Endothelial cell (in vitro differentiated cells): ENCODE data around the gene YPEL3. TPM values are rescaled to one million over a fixed set of nuclear protein-coding genes. Genes with fewer than 3 reads are reported as not detected.

ENCODE experiments used
- DNase-seq: peaks from one replicate; pipeline ENCODE4 v3.0.0; 2021; ENCODE audit warnings: low spot score
- H3K27ac Mint-ChIP-seq: one replicate; pipeline ENCODE4 v1.8.0; 2021; ENCODE audit warnings: mixed read lengths, inconsistent platforms; ENCODE audit not compliant: unreplicated experiment
- H3K27me3 Mint-ChIP-seq: one replicate; pipeline ENCODE4 v1.8.0; 2021; ENCODE audit warnings: mild to moderate bottlenecking, moderate library complexity, mixed read lengths, inconsistent platforms; ENCODE audit not compliant: unreplicated experiment
- H3K36me3 Mint-ChIP-seq: one replicate; pipeline ENCODE4 v1.8.0; 2021; ENCODE audit warnings: mild to moderate bottlenecking, low read depth, mixed read lengths, inconsistent platforms; ENCODE audit not compliant: unreplicated experiment
- H3K4me1 Mint-ChIP-seq: one replicate; pipeline ENCODE4 v1.8.0; 2021; ENCODE audit warnings: mild to moderate bottlenecking, mixed read lengths, inconsistent platforms; ENCODE audit not compliant: unreplicated experiment
- H3K4me3 Mint-ChIP-seq: one replicate; pipeline ENCODE4 v1.8.0; 2021; ENCODE audit warnings: mild to moderate bottlenecking, mixed read lengths, inconsistent platforms; ENCODE audit not compliant: unreplicated experiment
- H3K9me3 Mint-ChIP-seq: one replicate; pipeline ENCODE4 v1.8.0; 2021; ENCODE audit warnings: mixed read lengths, inconsistent platforms; ENCODE audit not compliant: unreplicated experiment
- total RNA-seq: library from RNA; stranded (reverse); fragmentation: NEBNext Ultra II Directional; extraction: Animal tissue kit (Norgen Biotek cat#: 25700); gene quantifications from one replicate; pipeline ENCODE4 v1.2.1, GENCODE V29; 2021; ENCODE audit not compliant: unreplicated experiment
- TF ChIP-seq, protein P1 (sequence below): fragments of 200-600 bp; sonication (generic); IDR thresholded peaks from one replicate; pipeline ENCODE4 v1.5.0; 2021; ENCODE audit warnings: antibody characterized with exemption; ENCODE audit not compliant: unreplicated experiment

Gene YPEL3
- total RNA-seq, 1 donor from 2014 or later, result 45.9 TPM

DNA sequence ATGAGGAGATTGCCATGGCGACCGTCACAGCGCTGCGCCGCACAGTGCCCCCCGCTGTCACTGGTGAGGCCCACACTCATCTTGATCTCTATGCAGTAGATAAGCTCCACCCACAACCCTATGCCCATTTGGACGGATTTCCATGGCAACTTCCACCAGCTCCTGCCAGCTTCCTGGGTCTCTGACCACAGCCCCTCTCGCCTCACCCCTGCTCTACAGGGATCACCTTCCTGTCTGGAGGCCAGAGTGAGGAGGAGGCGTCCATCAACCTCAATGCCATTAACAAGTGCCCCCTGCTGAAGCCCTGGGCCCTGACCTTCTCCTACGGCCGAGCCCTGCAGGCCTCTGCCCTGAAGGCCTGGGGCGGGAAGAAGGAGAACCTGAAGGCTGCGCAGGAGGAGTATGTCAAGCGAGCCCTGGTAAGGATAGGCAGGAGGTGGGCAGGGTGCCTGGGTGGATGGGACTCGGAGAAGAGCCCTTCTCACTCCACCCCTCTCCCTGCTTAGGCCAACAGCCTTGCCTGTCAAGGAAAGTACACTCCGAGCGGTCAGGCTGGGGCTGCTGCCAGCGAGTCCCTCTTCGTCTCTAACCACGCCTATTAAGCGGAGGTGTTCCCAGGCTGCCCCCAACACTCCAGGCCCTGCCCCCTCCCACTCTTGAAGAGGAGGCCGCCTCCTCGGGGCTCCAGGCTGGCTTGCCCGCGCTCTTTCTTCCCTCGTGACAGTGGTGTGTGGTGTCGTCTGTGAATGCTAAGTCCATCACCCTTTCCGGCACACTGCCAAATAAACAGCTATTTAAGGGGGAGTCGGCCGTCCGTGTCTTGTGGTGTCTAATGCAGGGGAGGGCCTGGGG lies 26.2 kb downstream of the YPEL3 start:
- Mint-ChIP-seq H3K4me1 (peaks cover 12% of the 10 kb centered on the region), H3K4me3 (peak overlapping the region; percentile 69), H3K27me3 (peaks cover 11% of the 10 kb centered on the region), H3K9me3 (no peaks in the 10 kb centered on the region), H3K36me3 (peaks cover 32% of the 10 kb centered on the region), H3K27ac (no peak overlapping the region)
- DNase-seq, result no peak
- TF ChIP-seq, protein P1, sequence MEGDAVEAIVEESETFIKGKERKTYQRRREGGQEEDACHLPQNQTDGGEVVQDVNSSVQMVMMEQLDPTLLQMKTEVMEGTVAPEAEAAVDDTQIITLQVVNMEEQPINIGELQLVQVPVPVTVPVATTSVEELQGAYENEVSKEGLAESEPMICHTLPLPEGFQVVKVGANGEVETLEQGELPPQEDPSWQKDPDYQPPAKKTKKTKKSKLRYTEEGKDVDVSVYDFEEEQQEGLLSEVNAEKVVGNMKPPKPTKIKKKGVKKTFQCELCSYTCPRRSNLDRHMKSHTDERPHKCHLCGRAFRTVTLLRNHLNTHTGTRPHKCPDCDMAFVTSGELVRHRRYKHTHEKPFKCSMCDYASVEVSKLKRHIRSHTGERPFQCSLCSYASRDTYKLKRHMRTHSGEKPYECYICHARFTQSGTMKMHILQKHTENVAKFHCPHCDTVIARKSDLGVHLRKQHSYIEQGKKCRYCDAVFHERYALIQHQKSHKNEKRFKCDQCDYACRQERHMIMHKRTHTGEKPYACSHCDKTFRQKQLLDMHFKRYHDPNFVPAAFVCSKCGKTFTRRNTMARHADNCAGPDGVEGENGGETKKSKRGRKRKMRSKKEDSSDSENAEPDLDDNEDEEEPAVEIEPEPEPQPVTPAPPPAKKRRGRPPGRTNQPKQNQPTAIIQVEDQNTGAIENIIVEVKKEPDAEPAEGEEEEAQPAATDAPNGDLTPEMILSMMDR, result no peak

DNA sequence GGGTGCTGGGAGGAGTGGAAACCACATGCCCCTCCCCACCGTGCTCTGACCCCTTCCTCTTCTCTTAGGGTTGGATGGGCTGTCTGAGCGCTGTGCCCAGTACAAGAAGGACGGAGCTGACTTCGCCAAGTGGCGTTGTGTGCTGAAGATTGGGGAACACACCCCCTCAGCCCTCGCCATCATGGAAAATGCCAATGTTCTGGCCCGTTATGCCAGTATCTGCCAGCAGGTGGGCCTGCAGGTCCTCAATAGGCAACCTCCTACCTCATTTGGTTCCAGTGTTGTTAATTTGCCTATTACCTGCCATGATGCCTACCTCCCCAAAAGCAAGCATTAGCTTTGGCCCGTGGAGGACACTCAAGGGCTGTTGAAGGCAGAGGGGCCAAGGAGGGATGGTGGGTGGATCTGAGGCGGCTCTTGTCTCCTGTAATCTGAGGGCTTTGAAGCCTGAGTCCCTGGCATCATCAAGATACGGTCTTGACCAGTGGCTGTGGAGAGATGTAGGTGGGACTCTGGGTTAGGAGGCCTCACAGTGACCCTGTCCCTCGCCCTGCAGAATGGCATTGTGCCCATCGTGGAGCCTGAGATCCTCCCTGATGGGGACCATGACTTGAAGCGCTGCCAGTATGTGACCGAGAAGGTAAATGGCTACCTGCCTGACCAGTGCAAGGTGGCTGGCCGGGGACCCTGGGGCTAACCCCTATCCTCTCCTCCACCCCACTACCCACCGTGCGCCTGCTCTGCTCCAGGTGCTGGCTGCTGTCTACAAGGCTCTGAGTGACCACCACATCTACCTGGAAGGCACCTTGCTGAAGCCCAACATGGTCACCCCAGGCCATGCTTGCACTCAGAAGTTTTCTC lies 27.0 kb downstream of the YPEL3 start:
- peaks cover 31% of the 10 kb centered on the region for H3K36me3 Mint-ChIP-seq
- H3K4me3 Mint-ChIP-seq, result peak overlapping the region; percentile 69
- peaks cover 14% of the 10 kb centered on the region for H3K4me1 Mint-ChIP-seq
- TF ChIP-seq, protein P1, result peak; percentile 71
- no peak overlapping the region for H3K27ac Mint-ChIP-seq
- peaks cover 10% of the 10 kb centered on the region for H3K27me3 Mint-ChIP-seq
- no peaks in the 10 kb centered on the region for H3K9me3 Mint-ChIP-seq
- DNase-seq, result peak; percentile 59

DNA sequence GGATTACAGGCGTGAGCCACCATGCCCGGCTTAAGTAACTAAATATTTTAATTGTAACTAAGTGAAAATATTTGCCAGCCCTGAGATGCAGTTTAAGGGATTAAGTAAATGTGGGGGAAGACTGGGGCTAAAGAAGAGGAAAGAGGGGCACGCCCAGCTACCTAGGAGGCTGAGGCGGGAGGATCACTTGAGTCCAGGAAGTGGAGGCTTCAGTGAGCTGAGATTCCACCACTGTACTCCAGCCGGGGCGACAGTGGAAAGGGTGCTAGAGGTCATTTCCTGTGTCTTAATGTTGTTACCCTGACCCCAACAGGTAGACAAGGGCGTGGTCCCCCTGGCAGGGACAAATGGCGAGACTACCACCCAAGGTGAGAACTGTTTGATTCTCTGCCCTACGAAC lies 27.7 kb downstream of the YPEL3 start:
- Mint-ChIP-seq H3K36me3 (peaks cover 31% of the 10 kb centered on the region), H3K9me3 (no peaks in the 10 kb centered on the region), H3K27ac (peak overlapping the region; percentile 64), H3K4me1 (peaks cover 14% of the 10 kb centered on the region), H3K27me3 (peaks cover 10% of the 10 kb centered on the region), H3K4me3 (peak overlapping the region; percentile 56)
- TF ChIP-seq, protein P1, result no peak
- no peak for DNase-seq

DNA sequence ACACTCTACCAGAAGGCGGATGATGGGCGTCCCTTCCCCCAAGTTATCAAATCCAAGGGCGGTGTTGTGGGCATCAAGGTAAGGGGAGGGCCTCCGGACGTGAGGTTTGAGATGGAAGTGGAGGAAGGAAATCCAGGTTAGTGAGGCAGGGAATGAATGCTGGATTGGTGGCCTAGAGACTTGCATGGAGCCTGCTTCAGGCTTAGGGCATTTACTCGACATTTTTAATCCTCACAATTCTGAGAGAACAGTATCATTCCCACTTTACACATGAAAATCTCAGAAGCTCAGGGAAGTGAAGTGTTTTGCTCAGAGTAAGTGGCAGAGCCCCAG lies 28.5 kb downstream of the YPEL3 start:
- DNase-seq, result no peak
- peaks cover 10% of the 10 kb centered on the region for H3K27me3 Mint-ChIP-seq
- H3K4me3 Mint-ChIP-seq, result peak overlapping the region; percentile 92
- peak overlapping the region; percentile 30 for H3K27ac Mint-ChIP-seq
- TF ChIP-seq, protein P1, result no peak
- peaks cover 14% of the 10 kb centered on the region for H3K4me1 Mint-ChIP-seq
- peaks cover 31% of the 10 kb centered on the region for H3K36me3 Mint-ChIP-seq
- H3K9me3 Mint-ChIP-seq, result no peaks in the 10 kb centered on the region
